ENCODE results near the gene SBNO2. TPM values are rescaled to one million over a fixed set of nuclear protein-coding genes. Genes with fewer than 3 reads are reported as not detected.

The SBNO2 gene
- total RNA-seq, 1 donor from 2014 or later: 14.8 TPM

DNA sequence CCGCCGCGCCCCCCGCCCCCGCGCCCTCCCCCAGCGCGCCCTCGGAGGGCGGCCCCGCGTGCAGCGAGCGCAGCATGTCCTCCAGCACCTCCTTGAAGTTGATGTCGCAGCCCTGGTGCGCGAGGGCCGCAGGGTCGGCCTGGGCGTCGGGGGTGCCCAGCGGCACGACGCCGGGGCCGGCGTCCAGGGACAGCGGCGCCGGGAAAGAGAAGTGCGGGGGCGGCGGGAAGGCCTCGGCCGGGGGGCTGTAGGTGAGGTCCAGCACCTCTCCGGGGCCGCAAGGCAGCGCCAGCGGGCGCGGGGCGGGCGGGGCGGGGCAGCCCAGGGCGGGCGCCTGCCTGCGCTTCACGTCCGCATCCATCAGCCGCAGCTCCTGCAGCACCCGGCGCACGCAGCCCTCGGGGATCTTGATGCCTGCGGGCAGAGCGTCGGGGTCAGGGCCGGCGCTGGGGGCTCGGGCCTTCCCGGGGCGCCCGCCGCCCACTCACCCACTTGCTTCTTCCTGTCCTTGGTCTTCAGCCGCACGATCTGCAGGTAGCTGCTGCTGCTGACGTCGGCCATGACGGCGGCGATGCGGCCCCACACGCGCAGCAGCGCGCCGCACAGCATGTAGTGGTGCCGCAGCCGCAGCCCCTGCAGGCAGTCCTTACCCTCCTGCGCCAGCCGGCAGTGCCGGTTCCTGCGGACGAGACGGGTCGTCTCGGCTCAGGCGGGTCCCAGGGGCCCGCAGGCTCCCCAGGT lies 65.6 kb downstream of the SBNO2 start:
- no peak for DNase-seq (ENCODE audit: low read depth in 2 of 2)

DNA sequence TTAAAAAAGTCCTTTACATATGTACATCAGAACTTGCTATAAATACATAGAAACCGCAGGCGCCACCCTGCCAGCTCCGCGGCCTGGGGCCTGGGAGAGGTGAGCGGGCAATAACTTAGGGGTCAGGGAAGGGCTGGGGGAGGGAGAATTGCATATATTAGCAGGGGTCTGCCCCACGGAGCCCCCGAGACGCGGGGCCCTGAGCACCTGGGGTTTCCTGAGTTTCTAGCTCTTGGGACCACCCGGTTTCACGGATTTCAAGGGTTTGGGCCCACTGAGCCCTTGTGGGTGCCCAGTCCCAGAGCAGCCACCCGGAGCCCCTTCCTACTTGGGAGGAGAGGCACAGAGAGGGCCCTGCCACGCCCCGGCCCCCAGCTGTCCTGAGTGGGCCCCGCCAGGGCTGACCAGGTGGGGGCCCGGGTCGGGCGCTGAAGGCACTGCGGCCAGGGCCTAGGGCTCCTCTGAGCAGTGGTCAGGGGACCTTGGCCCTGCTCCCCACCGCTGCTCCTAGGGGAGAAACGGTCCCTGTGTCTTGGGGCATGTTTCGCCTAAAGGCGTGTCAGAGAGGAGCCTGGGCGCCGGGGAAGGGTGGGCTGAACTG lies 66.3 kb downstream of the SBNO2 start:
- DNase-seq (ENCODE audit: low read depth in 2 of 2): no peak

GRCh38 chr19:1106841-1107660 lies 67.0 kb downstream of the SBNO2 start:
- no peak for DNase-seq (ENCODE audit: low read depth in 2 of 2)

GRCh38 chr19:1105873-1106840 lies 67.9 kb downstream of the SBNO2 start:
- DNase-seq (ENCODE audit: low read depth in 2 of 2): no peak

DNA sequence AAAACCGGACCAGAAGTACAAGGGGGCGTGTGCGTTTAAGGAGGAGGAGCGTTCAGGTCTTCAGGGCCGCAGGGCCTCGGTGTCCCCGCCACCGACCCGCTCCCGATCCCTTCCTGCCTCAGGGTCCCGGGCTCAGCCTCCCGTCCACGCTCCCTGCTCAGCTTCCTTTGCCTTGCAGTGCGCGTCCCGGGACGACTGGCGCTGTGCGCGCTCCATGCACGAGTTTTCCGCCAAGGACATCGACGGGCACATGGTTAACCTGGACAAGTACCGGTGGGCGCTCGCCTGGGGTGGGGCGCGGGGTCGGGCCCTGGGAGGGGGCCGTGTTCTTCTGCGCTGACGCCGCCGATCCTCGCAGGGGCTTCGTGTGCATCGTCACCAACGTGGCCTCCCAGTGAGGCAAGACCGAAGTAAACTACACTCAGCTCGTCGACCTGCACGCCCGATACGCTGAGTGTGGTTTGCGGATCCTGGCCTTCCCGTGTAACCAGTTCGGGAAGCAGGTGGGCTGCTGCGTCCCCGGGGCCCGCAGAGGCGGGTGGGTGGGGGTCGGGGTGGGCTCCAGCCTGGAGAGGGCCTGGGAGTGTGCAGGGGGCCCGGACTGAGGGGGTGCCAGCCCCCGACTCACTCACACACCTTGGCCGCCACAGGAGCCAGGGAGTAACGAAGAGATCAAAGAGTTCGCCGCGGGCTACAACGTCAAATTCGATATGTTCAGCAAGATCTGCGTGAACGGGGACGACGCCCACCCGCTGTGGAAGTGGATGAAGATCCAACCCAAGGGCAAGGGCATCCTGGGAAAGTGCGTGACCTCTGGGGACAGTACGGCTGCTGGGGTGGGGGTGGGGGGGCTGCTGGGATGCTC lies 68.8 kb downstream of the SBNO2 start:
- DNase-seq (ENCODE audit: low read depth in 2 of 2): peak in 1 of 2 donors; percentile 50

GRCh38 chr19:1104311-1105007 lies 69.6 kb downstream of the SBNO2 start:
- peak; percentile 58 to 85 for DNase-seq (ENCODE audit: low read depth in 2 of 2)

- peak; percentile 97 to 100 for DNase-seq (ENCODE audit: low read depth in 2 of 2)
Observed at GRCh38 chr19:1103708-1104310, 70.3 kb downstream of the SBNO2 start, which contains the start of gene GPX4. Gene GPX4, plus strand, starts transcription at chr19:1103994. Its CDS starts 50 bp downstream, at chr19:1104044.

DNA sequence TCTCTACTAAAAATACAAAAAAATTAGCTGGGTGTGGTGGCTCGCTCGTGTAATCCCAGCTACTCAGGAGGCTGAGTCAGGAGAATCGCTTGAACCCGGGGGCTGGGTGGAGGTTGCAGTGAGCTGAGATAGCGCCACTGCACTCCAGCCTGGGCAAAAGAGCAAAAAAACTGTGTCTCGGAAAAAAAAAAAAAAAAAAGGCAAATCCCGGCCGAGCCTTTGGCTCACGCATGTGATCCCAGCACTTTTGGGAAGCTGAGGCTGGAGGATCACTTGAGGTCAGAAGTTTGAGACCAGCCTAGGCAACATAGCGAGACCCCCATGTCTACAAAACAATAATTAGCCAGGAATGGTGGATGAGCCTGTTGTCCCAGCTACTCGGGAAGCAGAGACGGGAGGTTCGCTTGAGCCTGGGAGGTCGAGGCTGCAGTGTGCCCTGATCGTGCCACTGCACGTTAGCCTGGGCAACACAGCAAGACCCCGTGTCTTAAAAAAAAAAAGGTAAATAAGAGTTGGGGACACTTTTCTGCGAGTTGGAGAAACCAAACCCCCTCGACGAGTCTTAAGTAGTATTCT lies 70.8 kb downstream of the SBNO2 start:
- DNase-seq (ENCODE audit: low read depth in 2 of 2): no peak

DNA sequence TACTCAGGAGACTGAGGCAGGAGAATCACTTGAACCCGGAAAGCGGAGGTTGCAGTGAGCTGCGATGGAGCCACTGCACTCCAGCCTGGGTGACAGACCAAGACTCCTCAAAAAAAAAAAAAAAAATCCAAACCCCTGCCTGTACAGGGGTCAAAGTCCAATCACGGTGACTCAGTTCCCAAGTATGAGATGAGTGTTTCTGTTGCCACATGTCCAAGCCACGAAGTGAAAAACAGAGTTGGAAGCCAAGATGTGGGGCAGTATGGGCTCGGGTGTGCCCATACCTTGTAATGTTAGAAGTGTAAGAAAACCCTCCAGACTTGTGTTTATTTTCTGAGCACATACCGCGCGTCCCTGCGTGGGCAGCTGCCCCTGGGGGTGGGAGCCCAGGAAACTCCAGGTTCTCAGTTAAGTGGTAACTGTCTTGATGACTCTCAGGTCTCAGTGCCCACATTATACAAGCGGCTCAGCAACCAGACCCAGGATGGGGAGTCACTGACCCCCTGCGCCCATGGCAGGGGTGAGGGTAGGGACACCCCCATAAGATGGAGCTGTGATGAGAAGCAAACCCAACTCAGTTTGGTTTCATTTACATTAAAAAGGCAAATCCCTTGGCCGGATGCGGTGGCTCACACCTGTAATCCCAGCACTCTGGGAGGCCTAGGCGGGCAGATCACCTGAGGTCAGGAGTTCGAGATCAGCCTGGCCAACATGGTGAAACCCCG lies 71.5 kb downstream of the SBNO2 start:
- DNase-seq (ENCODE audit: low read depth in 2 of 2): peak; percentile 51 to 96

DNA sequence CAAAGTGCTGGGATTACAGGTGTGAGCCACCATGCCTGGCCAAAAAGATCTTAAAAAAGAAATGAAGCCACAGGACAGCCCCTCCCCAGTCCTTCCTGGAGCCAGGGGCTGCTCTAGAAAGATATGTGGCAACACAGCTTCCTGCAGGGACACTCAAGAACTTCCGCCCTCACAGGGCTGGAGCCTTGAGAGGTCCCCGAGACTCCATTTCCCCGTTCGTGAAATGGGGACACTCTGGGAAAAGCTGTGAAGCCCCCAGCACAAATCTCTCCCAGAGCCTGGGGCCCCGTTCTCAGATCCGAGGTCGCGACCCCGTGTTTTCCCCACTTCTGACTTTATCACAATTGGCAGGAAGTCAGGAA lies 72.8 kb downstream of the SBNO2 start:
- no peak for DNase-seq (ENCODE audit: low read depth in 2 of 2)

- DNase-seq (ENCODE audit: low read depth in 2 of 2): no peak
Observed at GRCh38 chr19:1098177-1099051, 75.7 kb downstream of the SBNO2 start.

- no peak for DNase-seq (ENCODE audit: low read depth in 2 of 2)
Observed at GRCh38 chr19:1097810-1098176, 76.3 kb downstream of the SBNO2 start.

- peak; percentile 97 to 98 for DNase-seq (ENCODE audit: low read depth in 2 of 2)
Observed at GRCh38 chr19:1094978-1095701, 78.9 kb downstream of the SBNO2 start, which contains the start of gene POLR2E. Gene POLR2E, minus strand, starts transcription at chr19:1095375. Its CDS starts 60 bp downstream, at chr19:1095315.

DNA sequence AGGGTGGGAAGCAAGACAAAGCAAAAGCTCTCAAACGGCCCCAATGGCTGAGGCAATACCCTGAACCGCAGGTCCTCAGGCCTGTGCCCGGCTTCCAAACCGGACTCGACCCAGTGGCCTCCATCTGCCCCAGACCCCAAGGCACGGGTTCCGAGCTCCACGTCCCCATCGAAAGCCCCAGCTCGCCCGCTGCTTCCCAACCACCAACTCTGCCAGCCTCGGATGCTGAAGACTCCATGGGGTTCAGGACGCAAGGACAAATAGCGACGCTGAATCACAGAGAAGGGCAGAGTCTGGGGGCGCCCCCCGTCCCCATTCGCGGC lies 79.5 kb downstream of the SBNO2 start:
- DNase-seq (ENCODE audit: low read depth in 2 of 2): no peak

DNA sequence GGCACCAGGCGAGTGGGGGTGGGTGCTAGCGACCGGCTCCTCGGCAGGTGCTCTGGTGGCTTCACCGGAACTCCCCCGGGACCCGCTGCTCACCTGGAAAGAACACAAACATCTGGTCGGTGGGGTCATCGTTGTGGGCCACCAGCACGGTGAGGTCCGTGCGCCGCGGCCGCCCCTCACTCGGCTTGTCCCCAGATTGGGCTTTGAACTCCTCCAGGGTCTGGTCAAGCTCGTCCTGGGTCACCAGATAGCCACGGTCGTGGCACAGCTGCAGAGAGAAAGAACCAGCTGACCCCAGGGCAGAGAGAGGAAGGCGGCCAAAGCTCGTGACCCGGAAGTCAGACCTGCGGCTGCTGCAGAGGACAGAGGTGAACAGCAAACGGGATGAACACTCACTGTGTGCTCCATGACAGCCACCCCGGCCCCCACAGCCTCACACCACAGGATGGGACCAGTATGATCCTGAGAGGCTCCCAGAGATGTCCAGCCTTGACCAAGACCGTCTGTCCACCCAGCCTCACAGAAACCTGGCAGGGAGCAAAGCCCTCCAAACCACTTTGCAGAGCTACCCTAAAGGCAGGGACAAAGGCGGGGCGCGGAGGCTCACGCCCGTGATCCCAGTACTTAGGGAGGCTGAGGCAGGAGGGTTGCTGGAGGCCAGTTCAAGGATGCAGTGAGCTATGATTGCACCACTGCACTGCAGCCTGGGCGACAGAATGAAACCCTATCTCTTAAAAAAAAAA lies 80.1 kb downstream of the SBNO2 start:
- no peak for DNase-seq (ENCODE audit: low read depth in 2 of 2)

- no peak for DNase-seq (ENCODE audit: low read depth in 2 of 2)
Observed at GRCh38 chr19:1093330-1093729, 80.7 kb downstream of the SBNO2 start.

Measured in dermis microvascular lymphatic vessel endothelial cell (primary cell).